GM23338 (cell line): ENCODE measurements around the gene STK33. TPM values are rescaled to one million over a fixed set of nuclear protein-coding genes. Genes with fewer than 3 reads are reported as not detected.
A peak's percentile ranks its signal among the peaks of the same experiment; 100 is the strongest.

Source experiments
- ATAC-seq: fragments of 200-7000 bp; cut with Tn5 transposase; 3 replicates; pipeline ENCODE4 v1.9.1; 2020
- DNase-seq: peaks from one replicate; pipeline ENCODE4 v3.0.0-alpha.2; 2015; ENCODE audit warnings: low spot score
- H2AFZ ChIP-seq: fragments of 200-600 bp; sonication (generic); 2 replicates; pipeline ENCODE4 v1.8.0; 2016; ENCODE audit warnings: antibody characterized with exemption, mild to moderate bottlenecking, moderate library complexity
- H3F3A ChIP-seq: fragments of 200-600 bp; sonication (generic); replicated peaks from 2 replicates; pipeline ENCODE4 v1.8.0; 2017; ENCODE audit warnings: antibody characterized with exemption, mixed run types, low read depth
- H3K27ac ChIP-seq: fragments of 200-600 bp; sonication (generic); 2 replicates; pipeline ENCODE4 v1.6.1; 2016; ENCODE audit warnings: low read depth
- H3K27me3 ChIP-seq: fragments of 200-600 bp; sonication (generic); 2 replicates; pipeline ENCODE4 v1.8.0; 2016; ENCODE audit warnings: mild to moderate bottlenecking, mixed run types, moderate library complexity; ENCODE audit not compliant: insufficient read depth
- H3K36me3 ChIP-seq: fragments of 200-600 bp; sonication (generic); 2 replicates; pipeline ENCODE4 v1.8.0; 2016; ENCODE audit warnings: mild to moderate bottlenecking; ENCODE audit not compliant: insufficient read depth
- H3K4me1 ChIP-seq: fragments of 200-600 bp; sonication (generic); 2 replicates; pipeline ENCODE4 v1.8.0; 2016; ENCODE audit warnings: mild to moderate bottlenecking, moderate library complexity; ENCODE audit not compliant: insufficient read depth
- H3K4me2 ChIP-seq: fragments of 200-600 bp; sonication (generic); 2 replicates; pipeline ENCODE4 v1.7.1; 2017; ENCODE audit warnings: mixed run types
- H3K4me3 ChIP-seq: fragments of 200-600 bp; sonication (generic); 2 replicates; pipeline ENCODE4 v1.6.1; 2016; ENCODE audit warnings: mixed run types
- H3K79me2 ChIP-seq: fragments of 200-600 bp; sonication (generic); replicated peaks from 2 replicates; pipeline ENCODE4 v1.8.0; 2017; ENCODE audit warnings: mild to moderate bottlenecking; ENCODE audit not compliant: insufficient read depth
- H3K9me2 ChIP-seq: fragments of 200-600 bp; sonication (generic); 2 replicates; pipeline ENCODE4 v1.8.0; 2017; ENCODE audit not compliant: insufficient read depth
- H4K20me1 ChIP-seq: fragments of 200-600 bp; sonication (generic); replicated peaks from 2 replicates; pipeline ENCODE4 v1.8.0; 2017; ENCODE audit warnings: mild to moderate bottlenecking; ENCODE audit not compliant: insufficient read depth
- H3K27ac Mint-ChIP-seq: 2 replicates; pipeline ENCODE4 v1.8.0; 2020; ENCODE audit warnings: inconsistent platforms, mild to moderate bottlenecking, moderate library complexity, mixed read lengths
- H3K27me3 Mint-ChIP-seq: 3 replicates; pipeline ENCODE4 v1.8.0; 2022; ENCODE audit warnings: low read depth, mild to moderate bottlenecking, moderate library complexity, mixed read lengths, inconsistent platforms; ENCODE audit not compliant: insufficient read depth, poor library complexity
- H3K36me3 Mint-ChIP-seq: 3 replicates; pipeline ENCODE4 v1.8.0; 2021; ENCODE audit warnings: low read depth, mild to moderate bottlenecking, inconsistent platforms, moderate library complexity, mixed read lengths
- H3K4me1 Mint-ChIP-seq: 3 replicates; pipeline ENCODE4 v1.8.0; 2020; ENCODE audit warnings: mild to moderate bottlenecking, inconsistent platforms, mixed read lengths
- H3K4me3 Mint-ChIP-seq: 3 replicates; pipeline ENCODE4 v1.8.0; 2021; ENCODE audit warnings: moderate library complexity, mild to moderate bottlenecking, inconsistent platforms, mixed read lengths
- H3K9me3 Mint-ChIP-seq: 3 replicates; pipeline ENCODE4 v1.8.0; 2020; ENCODE audit warnings: moderate library complexity, mild to moderate bottlenecking, inconsistent platforms, mixed read lengths
- EZH2 ChIP-seq: fragments of 200-600 bp; sonication (generic); IDR thresholded peaks from one replicate; pipeline ENCODE4 v1.8.0; 2017; ENCODE audit warnings: antibody characterized with exemption, mild to moderate bottlenecking, low read depth; ENCODE audit not compliant: unreplicated experiment
- EZH2phosphoT487 ChIP-seq: fragments of 200-600 bp; sonication (generic); IDR thresholded peaks from one replicate; pipeline ENCODE4 v1.8.1; 2018; ENCODE audit warnings: antibody characterized with exemption; ENCODE audit not compliant: unreplicated experiment
- JUNB ChIP-seq: IDR thresholded peaks from one replicate; pipeline ENCODE4 v1.6.1; 2016; ENCODE audit warnings: antibody characterized with exemption; ENCODE audit not compliant: unreplicated experiment
- NANOG ChIP-seq: IDR thresholded peaks from 2 replicates; pipeline ENCODE4 v1.6.1; 2016; ENCODE audit warnings: antibody characterized with exemption, borderline replicate concordance
- POLR2AphosphoS5 ChIP-seq: IDR thresholded peaks from 2 replicates; pipeline ENCODE4 v1.6.1; 2016; ENCODE audit warnings: antibody characterized with exemption, low read depth
- ZNF114 ChIP-seq: fragments of 250-450 bp; sonication (Bioruptor Pico); IDR thresholded peaks from 2 replicates; pipeline ENCODE4 v1.5.0; 2020; ENCODE audit warnings: mild to moderate bottlenecking, moderate library complexity
- ZNF331 ChIP-seq: fragments of 250-450 bp; sonication (Bioruptor Pico); IDR thresholded peaks from 2 replicates; pipeline ENCODE4 v1.5.0; 2020; ENCODE audit warnings: low read depth, mild to moderate bottlenecking, moderate library complexity
- long read RNA-seq: library from polyadenylated mRNA; unstranded; transcript quantifications from one replicate; pipeline ENCODE4 v2.0.0, GENCODE V29; 2020; ENCODE audit not compliant: unreplicated experiment
- polyA plus RNA-seq: library from polyadenylated mRNA; unstranded; fragments of >200 nt; fragmentation: Nextera tagmentation; extraction: Ambion mirVana; gene quantifications from 2 replicates; pipeline ENCODE4 v1.2.1, GENCODE V29; 2016
- total RNA-seq: library from RNA; depleted of rRNA; stranded (reverse); fragments of >200 nt; shearing (Covaris generic); gene quantifications from 2 replicates; pipeline ENCODE4 v1.2.3, GENCODE V29; 2014; rRNA removed

Gene STK33
- total RNA-seq: 17.2 and 25.2 TPM in 2 replicates
- polyA plus RNA-seq: 12.9 and 18.2 TPM in 2 replicates
- long read RNA-seq, partial matches to known transcripts: 2 of 16 reads
- long read RNA-seq, other reads (novel, unspliced or antisense): 12 of 16 reads

DNA sequence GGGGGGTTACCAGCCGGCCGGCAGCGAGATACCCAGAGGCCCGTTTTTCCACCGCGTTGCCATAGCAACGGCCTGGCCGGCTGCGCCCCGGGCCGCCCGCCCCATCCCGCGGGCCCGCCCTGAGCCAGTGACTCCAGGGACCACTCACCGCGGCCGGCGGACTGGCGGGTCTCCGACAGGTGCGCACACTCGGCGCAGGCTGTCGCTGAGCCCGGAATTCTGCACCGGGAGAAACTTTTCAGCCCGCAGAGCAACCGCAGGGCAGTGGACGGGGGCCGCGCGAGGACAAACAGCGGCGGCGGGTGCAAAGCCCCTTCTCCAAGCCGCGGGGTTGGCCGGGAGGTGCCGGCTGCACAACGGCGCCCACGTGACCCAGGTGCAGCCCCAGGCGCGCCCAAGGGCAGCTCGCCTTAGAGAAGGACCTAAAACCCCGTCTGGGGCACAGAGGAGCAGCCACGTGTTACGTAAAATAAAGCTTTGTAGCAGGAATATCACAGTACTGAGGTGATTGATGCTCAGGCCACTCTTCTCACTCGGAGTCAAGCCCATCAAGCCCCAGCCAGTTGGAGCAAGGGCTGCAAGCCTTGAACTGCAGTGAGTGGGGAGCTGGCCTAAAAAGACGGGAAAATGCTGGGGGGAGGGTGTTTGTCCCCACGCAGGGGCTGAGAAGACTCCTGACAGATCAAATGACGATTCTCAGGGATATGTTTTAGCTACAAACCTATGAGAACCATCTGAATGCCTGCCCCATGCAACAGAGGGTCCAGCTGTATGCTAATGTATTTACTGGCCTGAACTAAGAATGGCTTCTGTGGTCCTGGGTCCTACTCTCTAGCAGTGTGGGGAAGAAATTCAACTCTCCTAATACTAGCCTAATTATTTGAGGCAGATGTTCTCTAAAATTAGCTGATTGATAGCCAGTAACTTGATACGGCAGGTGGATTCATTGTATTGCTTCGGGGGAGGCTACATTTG, at the start of gene STK33:
STK33 (minus strand) TSS at position 294 of the 975 bp plus-strand sequence. CDS start 119,323 bp downstream, outside the sequence.
- no peaks in the 10 kb centered on the region for H3K36me3 Mint-ChIP-seq
- no peaks in the 10 kb centered on the region for H3K9me3 Mint-ChIP-seq
- peak within 1 kb of the TSS; percentile 90 for H3K27ac Mint-ChIP-seq
- no peak for TF ChIP-seq EZH2phosphoT487
- no peak for TF ChIP-seq EZH2
- peak; percentile 78 for TF ChIP-seq POLR2AphosphoS5
- peak within 1 kb of the TSS; percentile 78; the same call in 1 of the 2 replicates for H3K27ac ChIP-seq
- no peaks in the 10 kb centered on the region for H3K27me3 ChIP-seq
- peaks cover 20% of the 10 kb centered on the region for H3K4me1 Mint-ChIP-seq
- peak within 1 kb of the TSS; percentile 100 for H2AFZ ChIP-seq
- H3F3A ChIP-seq: no peaks in the 10 kb centered on the region
- H3K9me2 ChIP-seq: no peaks in the 10 kb centered on the region
- peak within 1 kb of the TSS; percentile 94 for H3K4me2 ChIP-seq
- H4K20me1 ChIP-seq: no peaks in the 10 kb centered on the region
- H3K27me3 Mint-ChIP-seq: peaks cover 6% of the 10 kb centered on the region
- no peaks in the 10 kb centered on the region for H3K36me3 ChIP-seq
- H3K4me1 ChIP-seq: peaks cover 23% of the 10 kb centered on the region; the same call in 1 of the 2 replicates
- DNase-seq: peak; percentile 87
- peak within 1 kb of the TSS; percentile 89 for H3K4me3 Mint-ChIP-seq
- ATAC-seq: peak; percentile 96
- peak within 1 kb of the TSS; percentile 86 for H3K4me3 ChIP-seq
- H3K79me2 ChIP-seq: peaks cover 5% of the 10 kb centered on the region

DNA sequence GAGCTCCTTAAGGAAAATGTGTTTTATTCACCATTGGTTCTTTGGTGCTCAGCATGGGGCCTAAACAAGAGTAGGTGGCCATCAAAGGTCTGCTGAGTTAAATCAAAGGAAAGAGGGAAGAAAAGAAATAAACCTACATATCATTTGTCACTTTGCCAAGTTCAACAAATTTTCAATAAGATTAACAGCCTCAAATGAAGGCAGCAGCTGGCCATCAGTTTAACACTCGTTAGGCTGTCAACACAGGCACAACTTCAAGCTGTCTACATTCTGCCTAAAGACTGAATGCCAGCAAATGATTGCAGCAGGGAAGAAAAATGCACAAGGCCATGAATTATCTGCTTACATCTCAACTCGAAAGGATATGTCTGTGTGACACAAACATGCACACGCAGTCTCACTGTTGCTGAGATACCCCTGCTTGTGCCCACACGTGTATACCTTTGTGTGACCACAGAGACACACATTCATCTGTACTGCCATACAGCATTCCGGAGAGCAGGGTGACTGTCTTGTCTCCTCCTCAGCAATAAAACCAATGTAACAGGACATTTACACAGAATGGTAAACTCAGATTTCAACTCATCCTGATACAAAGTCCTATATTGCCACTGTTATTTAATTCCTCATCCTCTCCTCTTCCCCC, 48.3 kb upstream of the STK33 start:
- Histone ChIP-seq H3K36me3 (no peaks in the 10 kb centered on the region), H2AFZ (no peak overlapping the region), H3K4me3 (no peak overlapping the region), H4K20me1 (no peaks in the 10 kb centered on the region), H3F3A (no peaks in the 10 kb centered on the region), H3K4me2 (no peak overlapping the region), H3K9me2 (no peaks in the 10 kb centered on the region), H3K79me2 (no peaks in the 10 kb centered on the region), H3K4me1 (peaks cover 14% of the 10 kb centered on the region; the same call in 1 of the 2 replicates), H3K27ac (no peak overlapping the region), H3K27me3 (no peaks in the 10 kb centered on the region)
- H3K27ac Mint-ChIP-seq: no peak overlapping the region
- H3K36me3 Mint-ChIP-seq: 0 out of 3 replicates have a peak, but pooled peaks cover 5% of the 10 kb centered on the region
- no peak for TF ChIP-seq EZH2
- peaks cover 24% of the 10 kb centered on the region for H3K4me1 Mint-ChIP-seq
- no peak overlapping the region for H3K4me3 Mint-ChIP-seq
- H3K9me3 Mint-ChIP-seq: no peaks in the 10 kb centered on the region
- no peaks in the 10 kb centered on the region for H3K27me3 Mint-ChIP-seq
- ATAC-seq (no peak), DNase-seq (no peak)

DNA sequence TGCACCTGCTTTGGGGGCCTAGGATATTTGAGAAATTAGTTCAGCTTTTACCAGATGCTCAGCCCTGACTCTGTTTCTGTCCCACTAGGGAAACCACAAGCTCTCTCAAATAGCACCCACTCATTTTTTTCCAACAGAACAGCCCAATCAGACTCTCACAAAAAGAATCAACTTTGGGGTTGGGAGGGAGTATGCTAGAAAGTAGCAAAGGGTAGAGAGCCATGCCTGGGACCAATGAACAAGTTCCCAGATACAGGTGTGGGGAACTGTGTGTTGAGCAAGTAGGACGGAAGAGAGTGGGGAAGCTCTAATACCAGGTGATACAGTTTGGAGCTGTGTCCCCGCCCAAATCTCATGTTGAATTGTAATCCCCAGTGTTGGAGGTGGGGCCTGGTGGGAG, 47.3 kb upstream of the STK33 start:
- Mint-ChIP-seq H3K36me3 (0 out of 3 replicates have a peak, but pooled peaks cover 5% of the 10 kb centered on the region), H3K27me3 (no peaks in the 10 kb centered on the region), H3K4me3 (no peak overlapping the region), H3K4me1 (peaks cover 24% of the 10 kb centered on the region), H3K9me3 (no peaks in the 10 kb centered on the region), H3K27ac (no peak overlapping the region)
- no peaks in the 10 kb centered on the region for H3K9me2 ChIP-seq
- ATAC-seq: peak; percentile 45
- H4K20me1 ChIP-seq: no peaks in the 10 kb centered on the region
- H3K79me2 ChIP-seq: no peaks in the 10 kb centered on the region
- peaks cover 14% of the 10 kb centered on the region; the same call in 1 of the 2 replicates for H3K4me1 ChIP-seq
- no peaks in the 10 kb centered on the region for H3F3A ChIP-seq
- H3K36me3 ChIP-seq: no peaks in the 10 kb centered on the region
- H3K27ac ChIP-seq: no peak overlapping the region
- TF ChIP-seq ZNF331 (CRISPR knock-in tag) (no peak), JUNB (no peak), ZNF114 (CRISPR knock-in tag) (no peak), NANOG (no peak)
- H3K27me3 ChIP-seq: no peaks in the 10 kb centered on the region
- peak overlapping the region; percentile 47; the same call in 1 of the 2 replicates for H2AFZ ChIP-seq
- H3K4me3 ChIP-seq: no peak overlapping the region
- DNase-seq: peak; percentile 21
- H3K4me2 ChIP-seq: peak overlapping the region; percentile 65
